Measurements from ENCODE around the gene LIN7C.

GRCh38 chr11:27497284-27497866 is 9.2 kb downstream of the LIN7C start:
- TF ChIP-seq CTCF (IDR thresholded peaks at IDR 0.05; ENCODE audit: low read depth, low read length, poor library complexity, severe bottlenecking), result peak; percentile 52
- no peak for TF ChIP-seq EZH2phosphoT487 (IDR thresholded peaks at IDR 0.05; ENCODE audit: borderline replicate concordance, low read length)

Measured in DOHH2 (cell line).